Mucosa of rectum (tissue), 2 donors: ENCODE data around the gene MOSPD3.

Experiments
- H3K27ac ChIP-seq, 2 donors: one replicate each; pipeline ENCODE4 v1.7.0; 2013; ENCODE audit warnings: inconsistent platforms in 2 of 2, low read depth in 2 of 2, low read length in 2 of 2
- H3K27me3 ChIP-seq, 2 donors: one replicate each; pipeline ENCODE4 v1.7.0; 2013; ENCODE audit warnings: low read length in 2 of 2; ENCODE audit not compliant: control insufficient read depth in 2 of 2, insufficient read depth in 2 of 2
- H3K36me3 ChIP-seq, 2 donors: one replicate each; pipeline ENCODE4 v1.7.0; 2013; ENCODE audit warnings: low read length in 2 of 2; ENCODE audit not compliant: control insufficient read depth in 2 of 2, insufficient read depth in 2 of 2
- H3K4me1 ChIP-seq, 2 donors: one replicate each; pipeline ENCODE4 v1.7.0; 2013; ENCODE audit warnings: low read length in 2 of 2, mild to moderate bottlenecking in 1 of 2; ENCODE audit not compliant: control insufficient read depth in 2 of 2, insufficient read depth in 2 of 2
- H3K4me3 ChIP-seq, 2 donors: one replicate each; pipeline ENCODE4 v1.7.0; 2013; ENCODE audit warnings: low read length in 2 of 2
- H3K9ac ChIP-seq, 2 donors: one replicate each; pipeline ENCODE4 v1.7.0; 2013; ENCODE audit warnings: low read length in 2 of 2, low read depth in 1 of 2, mild to moderate bottlenecking in 1 of 2
- H3K9me3 ChIP-seq, 2 donors: one replicate each; pipeline ENCODE4 v1.7.0; 2013; ENCODE audit warnings: low read length in 2 of 2; ENCODE audit not compliant: control insufficient read depth in 2 of 2
- donor health status: healthy.
- donor health status: Normal muscosa, but diverticular disease.

Gene MOSPD3

DNA sequence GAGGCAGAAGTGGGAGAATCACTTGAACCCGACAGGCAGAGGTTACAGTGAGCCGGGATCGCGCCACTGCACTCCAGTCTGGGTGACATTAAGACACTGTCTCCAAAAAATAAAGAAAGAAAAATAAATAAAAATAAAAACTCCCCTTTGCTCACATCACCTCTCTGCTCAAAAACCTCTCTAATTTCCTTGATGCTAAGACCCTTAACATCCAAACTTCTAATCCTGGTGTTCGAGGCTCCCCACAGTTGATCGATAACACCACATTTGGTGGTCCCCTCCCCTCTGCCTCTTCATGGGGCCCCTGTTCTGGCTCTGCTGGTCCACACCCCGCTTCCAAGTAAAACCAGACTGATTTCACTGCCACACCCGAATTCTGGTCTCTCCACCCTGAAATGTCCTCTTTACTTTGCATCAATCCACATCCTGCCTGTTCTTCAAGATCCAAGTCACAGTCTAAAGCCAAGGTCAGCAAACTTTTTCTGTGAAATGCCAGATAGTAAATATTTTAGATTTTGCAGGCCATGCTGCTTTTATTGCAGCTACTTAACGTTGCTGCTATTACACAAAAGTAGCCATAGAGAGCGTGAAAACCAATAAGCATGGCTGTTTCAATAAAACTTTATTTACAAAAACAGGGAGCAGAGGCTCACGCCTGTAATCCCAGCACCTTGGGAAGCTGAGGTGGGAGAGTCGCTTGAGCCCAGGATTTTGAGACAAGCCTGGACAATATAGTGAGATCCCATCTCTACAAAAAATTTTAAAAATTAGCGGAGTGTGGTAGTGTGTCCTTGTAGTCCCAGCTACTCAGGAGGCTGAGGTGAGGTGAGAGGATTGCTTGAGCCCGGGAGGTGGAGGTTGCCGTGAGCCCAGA is 11.8 kb downstream of the MOSPD3 start:
- H3K27me3 ChIP-seq, result peaks cover 0 to 3% of the 10 kb centered on the region in 2 donors
- H3K9me3 ChIP-seq, result no peaks in the 10 kb centered on the region
- peaks cover 3 to 5% of the 10 kb centered on the region in 2 donors for H3K4me1 ChIP-seq
- no peak overlapping the region for H3K4me3 ChIP-seq
- H3K9ac ChIP-seq, result no peak overlapping the region
- H3K27ac ChIP-seq, result no peak overlapping the region
- no peaks in the 10 kb centered on the region for H3K36me3 ChIP-seq

DNA sequence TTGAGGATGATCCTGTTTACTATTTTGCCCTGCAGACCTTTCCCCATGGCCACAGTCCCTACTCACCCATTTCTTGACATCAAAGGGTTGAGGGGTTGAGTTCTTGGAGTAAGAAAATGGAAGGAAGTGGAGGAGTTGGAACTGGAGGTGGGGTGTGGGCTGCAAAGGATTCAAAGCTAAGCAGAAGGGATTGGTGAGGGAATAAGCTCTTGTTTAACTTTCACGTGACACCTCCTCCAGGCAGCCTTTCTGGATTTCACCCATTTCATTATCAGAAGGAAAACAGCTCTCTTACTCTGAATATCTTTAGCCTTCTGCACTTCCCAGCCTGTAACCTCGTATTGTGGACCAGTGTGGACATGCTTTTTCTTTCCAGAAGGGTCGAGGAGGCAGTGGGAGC is 13.7 kb downstream of the MOSPD3 start:
- peaks cover 3 to 5% of the 10 kb centered on the region in 2 donors for H3K4me1 ChIP-seq
- H3K36me3 ChIP-seq, result no peaks in the 10 kb centered on the region
- no peak overlapping the region for H3K9ac ChIP-seq
- H3K27ac ChIP-seq, result no peak overlapping the region
- H3K27me3 ChIP-seq, result peaks cover 0 to 3% of the 10 kb centered on the region in 2 donors
- peak overlapping the region; percentile 43 to 48 for H3K4me3 ChIP-seq
- H3K9me3 ChIP-seq, result no peaks in the 10 kb centered on the region

DNA sequence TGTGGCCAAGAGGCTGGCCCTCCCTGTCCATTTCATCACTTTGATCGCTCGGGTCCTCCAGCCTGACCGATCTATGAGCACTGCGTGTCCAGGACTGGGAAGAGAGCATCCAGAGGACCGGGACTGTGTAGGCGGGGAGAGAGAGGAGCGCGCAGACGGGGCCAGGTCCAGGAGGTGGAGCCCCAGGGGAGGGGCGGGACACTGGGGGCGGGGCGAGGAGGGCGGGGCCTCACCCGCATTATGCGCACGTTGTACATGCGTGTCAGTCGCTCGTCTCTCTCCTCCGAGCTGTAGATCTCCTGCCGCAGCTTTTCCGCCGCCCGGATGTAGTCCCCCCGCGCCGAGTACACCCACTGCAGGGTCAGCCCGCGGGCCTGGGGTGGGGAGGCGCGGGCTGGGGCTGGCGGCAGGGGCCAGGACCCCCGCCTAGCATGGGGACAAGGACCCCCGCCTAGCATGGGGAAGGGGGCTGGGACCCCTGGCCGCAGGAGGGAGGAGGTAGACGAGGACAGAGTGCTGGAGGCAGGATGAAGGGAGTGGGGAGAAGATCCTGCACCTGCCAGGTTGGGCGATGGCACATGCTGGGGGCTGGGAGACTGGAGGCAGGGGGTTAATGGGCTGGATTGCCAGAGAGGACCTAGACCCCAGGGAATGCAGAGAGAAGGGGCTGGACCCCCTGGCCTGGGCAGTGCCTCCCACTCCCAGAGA is 14.3 kb downstream of the MOSPD3 start:
- peak overlapping the region; percentile 43 to 48 for H3K4me3 ChIP-seq
- peak overlapping the region in 1 of 2 donors; percentile 58 for H3K27ac ChIP-seq
- H3K9ac ChIP-seq, result peak overlapping the region in 1 of 2 donors; percentile 54

DNA sequence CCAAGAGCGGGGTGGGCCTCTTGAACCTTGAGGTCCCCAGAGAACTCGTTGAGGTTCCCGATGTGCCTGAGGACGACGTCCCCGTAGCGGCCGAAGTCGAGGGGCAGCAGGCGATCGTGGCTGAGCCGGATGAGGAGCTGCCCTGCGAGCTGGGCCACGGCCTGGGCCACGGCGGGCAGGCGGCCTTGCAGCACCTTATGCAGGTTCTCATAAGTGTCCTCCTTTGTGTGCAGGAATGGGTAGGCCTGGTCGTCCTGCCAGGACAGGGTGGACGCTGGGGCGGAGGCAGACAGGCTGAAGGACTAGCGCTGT is 14.9 kb downstream of the MOSPD3 start:
- Histone ChIP-seq H3K4me1 (peaks cover 3 to 5% of the 10 kb centered on the region in 2 donors), H3K36me3 (no peaks in the 10 kb centered on the region), H3K9me3 (no peaks in the 10 kb centered on the region), H3K9ac (no peak overlapping the region), H3K27ac (no peak overlapping the region), H3K27me3 (peaks cover 0 to 3% of the 10 kb centered on the region in 2 donors), H3K4me3 (peak overlapping the region; percentile 14 to 43)

More for the DNA sequence above, 14.3 kb downstream of the MOSPD3 start:
- Histone ChIP-seq H3K9me3 (no peaks in the 10 kb centered on the region), H3K4me1 (peaks cover 3 to 5% of the 10 kb centered on the region in 2 donors), H3K27me3 (peaks cover 0 to 3% of the 10 kb centered on the region in 2 donors), H3K36me3 (no peaks in the 10 kb centered on the region)

DNA sequence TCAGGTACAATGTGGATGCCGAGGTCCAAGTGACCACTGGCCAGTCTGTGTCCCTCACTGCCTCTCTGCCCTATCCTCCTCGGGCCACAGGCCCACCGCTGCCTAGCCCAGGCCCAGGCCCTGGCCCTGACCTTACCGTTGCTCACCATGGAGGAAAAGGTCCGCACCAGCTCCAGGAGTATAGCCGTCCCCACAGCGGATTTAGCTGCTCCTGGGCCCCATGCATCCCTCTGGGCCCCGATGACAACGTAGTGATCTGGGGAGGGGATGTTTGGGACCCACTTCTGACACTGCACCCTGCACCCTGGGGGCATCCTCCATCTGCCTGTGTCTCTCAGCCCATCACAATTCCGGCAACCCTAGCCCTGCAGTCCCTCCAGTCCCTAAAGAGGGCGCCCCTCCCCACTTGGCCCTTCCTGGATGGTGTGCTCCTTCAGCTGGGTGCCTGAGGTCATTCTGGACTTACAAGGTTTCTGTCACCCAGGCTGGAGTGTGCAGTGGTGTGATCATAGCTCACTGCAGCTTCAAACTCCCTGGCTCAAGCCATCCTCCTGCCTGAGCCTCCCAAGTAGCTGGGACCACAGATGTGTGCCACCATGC is 16.9 kb downstream of the MOSPD3 start:
- Histone ChIP-seq H3K4me1 (peaks cover 8 to 11% of the 10 kb centered on the region in 2 donors), H3K36me3 (no peaks in the 10 kb centered on the region), H3K4me3 (no peak overlapping the region), H3K9ac (no peak overlapping the region), H3K27me3 (peaks cover 0 to 7% of the 10 kb centered on the region in 2 donors), H3K27ac (no peak overlapping the region), H3K9me3 (no peaks in the 10 kb centered on the region)

DNA sequence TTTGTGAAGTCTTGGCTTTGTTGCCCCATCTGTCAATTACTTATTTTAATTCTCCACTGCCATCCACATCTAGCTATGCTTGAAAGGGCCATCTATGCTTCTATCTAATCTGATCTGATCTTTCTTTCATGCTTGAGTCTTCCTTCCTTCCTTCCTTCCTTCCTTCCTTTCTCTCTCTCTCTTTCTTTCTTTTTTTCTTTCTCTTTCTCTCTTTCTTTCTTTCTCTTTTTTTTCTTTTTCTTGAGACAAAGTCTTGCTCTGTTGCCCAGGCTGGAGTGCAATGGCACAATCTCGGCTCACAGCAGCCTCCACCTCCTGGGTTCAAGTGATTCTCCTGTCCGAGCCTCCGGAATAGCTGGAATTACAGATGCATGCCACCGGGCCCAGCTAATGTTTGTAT is 17.7 kb downstream of the MOSPD3 start:
- peaks cover 8 to 11% of the 10 kb centered on the region in 2 donors for H3K4me1 ChIP-seq
- H3K27me3 ChIP-seq, result peaks cover 0 to 7% of the 10 kb centered on the region in 2 donors
- no peak overlapping the region for H3K9ac ChIP-seq
- H3K36me3 ChIP-seq, result no peaks in the 10 kb centered on the region
- H3K4me3 ChIP-seq, result no peak overlapping the region
- H3K27ac ChIP-seq, result no peak overlapping the region
- H3K9me3 ChIP-seq, result no peaks in the 10 kb centered on the region

DNA sequence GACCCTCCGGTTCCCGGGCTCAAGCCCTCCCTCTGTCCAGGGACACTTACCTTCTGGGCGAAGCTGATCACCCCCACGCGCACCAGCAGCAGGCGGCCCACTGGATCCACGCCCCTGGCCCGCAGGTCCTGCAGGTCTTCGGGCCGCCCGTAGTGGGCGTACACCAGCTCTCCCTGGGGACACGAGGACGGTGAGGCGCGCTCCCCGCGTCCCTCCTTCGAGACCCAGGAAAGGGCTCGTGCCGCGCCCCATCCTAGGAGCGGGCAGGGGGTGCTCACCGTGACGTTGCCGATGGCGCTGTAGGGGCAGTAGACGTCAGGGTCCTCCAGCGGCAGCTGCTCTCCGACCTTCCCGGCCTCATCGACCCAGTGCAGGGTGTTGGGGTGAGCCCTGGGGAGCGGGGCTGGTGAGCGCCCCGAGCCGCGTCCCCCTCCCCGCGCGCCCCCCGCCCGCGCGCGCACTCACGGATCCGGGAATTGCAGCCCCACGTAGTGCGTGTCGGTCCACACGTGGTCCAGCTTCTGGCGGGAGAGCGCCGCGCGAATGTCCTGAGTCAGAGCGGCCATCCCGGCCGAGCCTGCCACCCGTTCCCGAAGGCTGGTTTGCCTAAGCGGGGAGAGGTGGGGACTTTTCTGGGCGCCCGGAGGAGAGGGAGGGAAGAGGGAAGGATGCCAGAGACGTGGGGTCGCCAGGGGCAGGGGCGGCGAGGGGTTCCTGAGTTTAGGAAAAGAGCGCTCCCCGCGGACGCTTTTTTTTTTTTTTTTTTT is 20.8 kb downstream of the MOSPD3 start:
- Histone ChIP-seq H3K4me3 (peak overlapping the region; percentile 59 to 68), H3K9ac (peak overlapping the region; percentile 41 to 55), H3K27me3 (peaks cover 0 to 4% of the 10 kb centered on the region in 2 donors), H3K36me3 (no peaks in the 10 kb centered on the region), H3K27ac (no peak overlapping the region), H3K9me3 (no peaks in the 10 kb centered on the region), H3K4me1 (peaks cover 3 to 8% of the 10 kb centered on the region in 2 donors)

DNA sequence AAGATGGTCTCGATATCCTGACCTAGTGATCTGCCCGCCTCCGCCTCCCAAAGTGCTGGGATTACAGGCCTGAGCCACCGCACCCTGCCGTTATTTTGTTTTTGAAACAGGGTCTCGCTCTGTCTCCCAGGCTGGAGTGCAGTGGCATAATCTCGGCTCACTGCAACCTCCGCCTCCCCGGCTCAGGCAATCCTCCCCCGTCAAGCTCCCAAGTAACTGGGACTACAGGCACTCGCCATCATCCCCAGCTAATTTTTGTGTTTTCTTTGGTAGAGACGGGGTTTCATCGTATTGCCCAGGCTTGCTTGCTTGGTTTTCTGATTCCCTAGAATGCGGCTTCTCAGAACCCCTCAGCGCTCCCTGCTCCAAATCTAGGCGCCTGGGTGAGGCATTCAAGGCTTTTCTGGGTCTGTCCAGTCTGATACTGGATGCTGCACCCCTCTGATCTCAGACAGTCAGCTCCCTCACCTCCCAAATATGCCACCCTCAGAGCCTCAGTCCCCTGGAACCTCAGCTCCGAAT is 27.7 kb downstream of the MOSPD3 start:
- no peaks in the 10 kb centered on the region for H3K9me3 ChIP-seq
- no peaks in the 10 kb centered on the region for H3K36me3 ChIP-seq
- H3K27ac ChIP-seq, result no peak overlapping the region
- H3K4me3 ChIP-seq, result no peak overlapping the region
- H3K4me1 ChIP-seq, result no peaks in the 10 kb centered on the region
- peaks cover 0 to 4% of the 10 kb centered on the region in 2 donors for H3K27me3 ChIP-seq
- H3K9ac ChIP-seq, result no peak overlapping the region

DNA sequence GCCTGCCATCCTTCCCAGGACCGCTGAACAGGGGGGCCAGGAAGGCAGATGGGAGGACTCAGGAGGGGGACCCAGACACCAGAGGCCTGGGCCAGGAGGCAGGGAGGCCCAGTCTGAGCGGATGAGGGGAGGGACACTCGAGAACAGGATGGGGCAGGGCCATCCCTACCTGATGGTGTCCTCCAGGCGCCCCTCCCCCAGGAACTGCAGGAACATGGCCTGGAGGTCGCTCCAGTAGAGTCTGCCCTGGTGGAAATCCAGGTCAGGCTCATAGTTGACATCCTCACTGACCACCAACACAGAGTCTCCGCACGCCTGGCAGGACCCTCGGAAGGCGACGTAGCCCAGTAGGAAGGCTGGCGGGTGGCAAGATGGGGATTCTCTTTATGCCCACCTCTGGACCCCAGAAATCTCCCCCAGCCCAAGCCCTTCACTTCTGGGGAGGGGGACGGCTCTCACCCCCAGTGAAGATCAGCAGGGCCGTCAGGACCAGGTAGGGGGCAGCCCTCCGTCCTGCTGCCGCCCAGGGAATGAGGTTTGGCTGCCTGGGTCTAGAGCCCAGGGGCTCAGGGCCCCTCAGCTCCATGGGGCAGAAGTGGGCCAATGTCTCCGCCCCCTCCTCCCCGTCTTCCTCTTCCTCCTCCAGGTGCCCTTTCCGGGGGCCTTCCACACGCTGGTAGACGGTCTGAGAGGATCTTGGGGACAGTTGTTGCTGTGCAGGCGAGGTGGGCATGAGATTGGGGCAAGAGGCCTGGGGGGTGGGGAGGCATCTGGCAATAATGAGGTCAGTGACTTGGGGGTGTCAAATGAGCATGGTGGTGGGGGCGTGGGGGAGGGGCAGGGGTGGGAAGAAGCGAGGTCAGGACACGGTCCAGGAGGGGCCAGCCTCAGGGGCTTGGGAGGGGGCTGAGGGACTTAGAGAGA is 28.4 kb downstream of the MOSPD3 start:
- Histone ChIP-seq H3K9me3 (no peaks in the 10 kb centered on the region), H3K27ac (no peak overlapping the region), H3K27me3 (peaks cover 0 to 4% of the 10 kb centered on the region in 2 donors), H3K4me1 (no peaks in the 10 kb centered on the region), H3K9ac (no peak overlapping the region), H3K36me3 (no peaks in the 10 kb centered on the region), H3K4me3 (no peak overlapping the region)
